ENCODE results near the gene MSL1. TPM values are rescaled to one million over a fixed set of nuclear protein-coding genes. Genes with fewer than 3 reads are reported as not detected.

Gene MSL1
- total RNA-seq, 1 experiment from 2014 or later: 96.3 TPM

GRCh38 chr17:40099619-40100418 lies 22.0 kb upstream of the MSL1 start:
- H3K27me3 ChIP-seq (ENCODE audit: control insufficient read depth, insufficient read depth, low read length): no peaks in the 10 kb centered on the region
- TSS peak; percentile 95 for BruUV-seq (replicated peaks)
- CTCF ChIA-PET: interaction anchor here (0.9 to 1.3 kb wide), 4 partner anchors 12 to 60 kb away, joined by 4 to 7 read pairs (median 4); no protein-coding TSS in a partner anchor
- peak; percentile 31 for ATAC-seq
- H3K36me3 ChIP-seq (ENCODE audit: control insufficient read depth, insufficient read depth, low read length): no peaks in the 10 kb centered on the region
- TF ChIP-seq REST (IDR thresholded peaks at IDR 0.05; ENCODE audit: insufficient read depth in 1 of 2, low read depth in 2 of 2, low read length in 1 of 2): no peak
- no peak for TF ChIP-seq SIN3A (IDR thresholded peaks at IDR 0.05; ENCODE audit: borderline replicate concordance, insufficient read depth, low read depth, low read length)
- TF ChIP-seq TCF7L2 (IDR thresholded peaks at IDR 0.05; ENCODE audit: low read depth, low read length): no peak
- TF ChIP-seq CTCF (IDR thresholded peaks at IDR 0.05): no peak
- TF ChIP-seq POLR2AphosphoS5 (IDR thresholded peaks at IDR 0.05; ENCODE audit: low read depth, low read length): no peak
- peaks cover 32% of the 10 kb centered on the region for H3K4me1 ChIP-seq (ENCODE audit: control insufficient read depth, insufficient read depth, low read length)
- H3K4me3 ChIP-seq (ENCODE audit: low read depth in 2 of 2, low read length in 2 of 2): peak overlapping the region; percentile 87 to 98
- in situ Hi-C loops (cut with HindIII; ENCODE audit: low pct_unique_long_range_greater_than_20kb, low sequenced_read_pairs): no loop called here
- POLR2A ChIA-PET: interaction anchor here (0.8 to 1.6 kb wide), 3 partner anchors 14 to 103 kb away, joined by 3 to 13 read pairs (median 6); no protein-coding TSS in a partner anchor
- intact Hi-C loops (cut with micrococcal nuclease; ENCODE audit: unreplicated experiment): no loop called here
- DNase-seq (ENCODE audit: low read depth, low spot score): no peak
- H3K9me3 ChIP-seq (ENCODE audit: control insufficient read depth, insufficient read depth, low read depth, low read length): no peaks in the 10 kb centered on the region
- H3K27ac ChIP-seq (ENCODE audit: low read length): peak overlapping the region; percentile 89

GRCh38 chr17:40100419-40100668 lies 21.4 kb upstream of the MSL1 start, which contains the start of gene NR1D1:
Gene NR1D1 (minus strand): TSS chr17:40100589. CDS start chr17:40100094, 495 bp downstream.
- no peaks in the 10 kb centered on the region for H3K27me3 ChIP-seq (ENCODE audit: control insufficient read depth, insufficient read depth, low read length)
- ATAC-seq (no peak), DNase-seq (ENCODE audit: low read depth, low spot score) (no peak)
- H3K36me3 ChIP-seq (ENCODE audit: control insufficient read depth, insufficient read depth, low read length): no peaks in the 10 kb centered on the region
- BruUV-seq (replicated peaks): no TSS peak
- H3K4me3 ChIP-seq (ENCODE audit: low read depth in 2 of 2, low read length in 2 of 2): peak within 1 kb of the TSS; percentile 87 to 98
- TF ChIP-seq REST (IDR thresholded peaks at IDR 0.05; ENCODE audit: insufficient read depth in 1 of 2, low read depth in 2 of 2, low read length in 1 of 2) (0 out of 4 replicates have a peak, but pooled peaks of 1 of the 2 experiments have one; percentile 43), CTCF (IDR thresholded peaks at IDR 0.05) (no peak), POLR2AphosphoS5 (IDR thresholded peaks at IDR 0.05; ENCODE audit: low read depth, low read length) (peak; percentile 81; the same call in 1 of the 2 replicates), SIN3A (IDR thresholded peaks at IDR 0.05; ENCODE audit: borderline replicate concordance, insufficient read depth, low read depth, low read length) (0 out of 2 replicates have a peak, but pooled peaks have one; percentile 91), TCF7L2 (IDR thresholded peaks at IDR 0.05; ENCODE audit: low read depth, low read length) (no peak)
- in situ Hi-C loops (cut with HindIII; ENCODE audit: low pct_unique_long_range_greater_than_20kb, low sequenced_read_pairs) (no loop called here), intact Hi-C loops (cut with micrococcal nuclease; ENCODE audit: unreplicated experiment) (no loop called here)
- ChIA-PET POLR2A (interaction anchor here (0.8 to 1.6 kb wide), 3 partner anchors 13 to 66 kb away, joined by 3 to 13 read pairs (median 3); no protein-coding TSS in a partner anchor), CTCF (interaction anchor here (1.0 to 1.3 kb wide), 4 partner anchors 11 to 82 kb away, joined by 3 to 7 read pairs (median 4); no protein-coding TSS in a partner anchor)
- H3K9me3 ChIP-seq (ENCODE audit: control insufficient read depth, insufficient read depth, low read depth, low read length): no peaks in the 10 kb centered on the region
- H3K4me1 ChIP-seq (ENCODE audit: control insufficient read depth, insufficient read depth, low read length): peaks cover 32% of the 10 kb centered on the region
- peak within 1 kb of the TSS; percentile 89 for H3K27ac ChIP-seq (ENCODE audit: low read length)

Data from Panc1 (cell line).